Breast epithelium (tissue), 4 donors: Measurements from ENCODE around the gene PHACTR3. TPM values are rescaled to one million over a fixed set of nuclear protein-coding genes. Genes with fewer than 3 reads are reported as not detected.

Source experiments
- DNase-seq, 2 donors: peaks; one replicate each; pipeline ENCODE4 v3.0.0-alpha.2; 2019; ENCODE audit warnings: low spot score in 2 of 2
- H3K27ac ChIP-seq, 2 donors: fragments of 200-600 bp; sonication (generic) in 1 of 2; one replicate each; pipeline ENCODE4 v1.5.1; 2016 to 2019; ENCODE audit warnings: mild to moderate bottlenecking in 1 of 2
- H3K27me3 ChIP-seq, 2 donors: fragments of 200-600 bp; sonication (generic) in 1 of 2; one replicate each; pipeline versions ENCODE4 v1.5.1 to v1.6.0; 2017 to 2019; ENCODE audit warnings: control low read depth in 1 of 2, mild to moderate bottlenecking in 1 of 2
- H3K36me3 ChIP-seq: fragments of 200-600 bp; one replicate; pipeline ENCODE4 v1.5.1; 2019
- H3K4me1 ChIP-seq, 2 donors: fragments of 200-600 bp; sonication (generic); one replicate each; pipeline ENCODE4 v1.5.1; 2016 to 2019; ENCODE audit warnings: control low read depth in 1 of 2
- H3K4me3 ChIP-seq, 3 donors: fragments of 200-600 bp; sonication (generic); 1 replicate in 2 of 3; 2 replicates in 1 of 3; pipeline ENCODE4 v1.5.1; 2016 to 2019; ENCODE audit warnings: mild to moderate bottlenecking in 3 of 3, moderate library complexity in 2 of 3
- H3K9me3 ChIP-seq, 2 donors: fragments of 200-600 bp; sonication (generic) in 1 of 2; one replicate each; pipeline ENCODE4 v1.5.1; 2016 to 2019; ENCODE audit warnings: control low read depth in 1 of 2
- POLR2A ChIP-seq: fragments of 450-650 bp; IDR thresholded peaks from one replicate; pipeline ENCODE4 v1.6.1; 2016; ENCODE audit warnings: antibody characterized with exemption, mild to moderate bottlenecking, moderate library complexity
- POLR2AphosphoS5 ChIP-seq, 3 donors: sonication (generic); formaldehyde crosslinking; IDR thresholded peaks; one replicate each; pipeline ENCODE4 v1.6.1; 2017; ENCODE audit warnings: antibody characterized with exemption in 3 of 3
- intact Hi-C: fragments of 100-400 bp; cut with DNase I; formaldehyde crosslinking; loops from one replicate; pipeline ENCODE4 v1.15.1; 2023; ENCODE audit warnings: low total_unique reads
- total RNA-seq, 3 donors: library from RNA; depleted of rRNA; stranded (reverse); fragments of >200 nt; gene quantifications; one replicate each; pipeline ENCODE4 v1.1.0, GENCODE V29; 2016
- TF ChIP-seq, protein P1 (sequence below), 3 donors: fragments of 450-650 bp; IDR thresholded peaks; one replicate each; pipeline ENCODE4 v1.5.1; 2016 to 2017; ENCODE audit warnings: antibody characterized with exemption in 3 of 3, mild to moderate bottlenecking in 3 of 3, moderate library complexity in 3 of 3

The PHACTR3 gene
- total RNA-seq, 3 donors from 2014 or later, result 0.16 to 0.33 (median 0.29) TPM

DNA sequence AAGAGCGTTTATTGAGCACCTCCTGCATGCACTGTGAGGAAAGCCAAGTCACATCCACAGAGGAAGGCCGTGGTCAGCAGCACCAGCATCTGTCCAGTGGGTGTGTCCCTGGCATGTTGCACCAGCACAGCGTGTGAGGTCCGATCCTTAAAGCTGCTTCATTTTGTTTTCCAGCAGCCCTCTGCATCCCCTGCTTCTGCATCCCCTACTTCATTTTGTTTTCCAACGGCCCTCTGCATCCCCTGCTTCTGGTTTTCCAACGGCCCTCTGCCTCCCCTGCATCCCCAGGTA lies 181.3 kb downstream of the PHACTR3 start:
- no peaks in the 10 kb centered on the region for H3K4me1 ChIP-seq
- no peaks in the 10 kb centered on the region for H3K36me3 ChIP-seq
- intact Hi-C loops, result no loop called here
- no peak overlapping the region for H3K27ac ChIP-seq
- H3K4me3 ChIP-seq, result no peak overlapping the region
- DNase-seq, result peak in 1 of 2 donors; percentile 27
- H3K27me3 ChIP-seq, result peaks cover 0 to 17% of the 10 kb centered on the region in 2 donors
- H3K9me3 ChIP-seq, result no peaks in the 10 kb centered on the region
- TF ChIP-seq POLR2A, result no peak
- TF ChIP-seq, protein P1, sequence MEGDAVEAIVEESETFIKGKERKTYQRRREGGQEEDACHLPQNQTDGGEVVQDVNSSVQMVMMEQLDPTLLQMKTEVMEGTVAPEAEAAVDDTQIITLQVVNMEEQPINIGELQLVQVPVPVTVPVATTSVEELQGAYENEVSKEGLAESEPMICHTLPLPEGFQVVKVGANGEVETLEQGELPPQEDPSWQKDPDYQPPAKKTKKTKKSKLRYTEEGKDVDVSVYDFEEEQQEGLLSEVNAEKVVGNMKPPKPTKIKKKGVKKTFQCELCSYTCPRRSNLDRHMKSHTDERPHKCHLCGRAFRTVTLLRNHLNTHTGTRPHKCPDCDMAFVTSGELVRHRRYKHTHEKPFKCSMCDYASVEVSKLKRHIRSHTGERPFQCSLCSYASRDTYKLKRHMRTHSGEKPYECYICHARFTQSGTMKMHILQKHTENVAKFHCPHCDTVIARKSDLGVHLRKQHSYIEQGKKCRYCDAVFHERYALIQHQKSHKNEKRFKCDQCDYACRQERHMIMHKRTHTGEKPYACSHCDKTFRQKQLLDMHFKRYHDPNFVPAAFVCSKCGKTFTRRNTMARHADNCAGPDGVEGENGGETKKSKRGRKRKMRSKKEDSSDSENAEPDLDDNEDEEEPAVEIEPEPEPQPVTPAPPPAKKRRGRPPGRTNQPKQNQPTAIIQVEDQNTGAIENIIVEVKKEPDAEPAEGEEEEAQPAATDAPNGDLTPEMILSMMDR (IDR thresholded peaks at IDR 0.05), result no peak
- TF ChIP-seq POLR2AphosphoS5 (IDR thresholded peaks at IDR 0.05), result no peak

DNA sequence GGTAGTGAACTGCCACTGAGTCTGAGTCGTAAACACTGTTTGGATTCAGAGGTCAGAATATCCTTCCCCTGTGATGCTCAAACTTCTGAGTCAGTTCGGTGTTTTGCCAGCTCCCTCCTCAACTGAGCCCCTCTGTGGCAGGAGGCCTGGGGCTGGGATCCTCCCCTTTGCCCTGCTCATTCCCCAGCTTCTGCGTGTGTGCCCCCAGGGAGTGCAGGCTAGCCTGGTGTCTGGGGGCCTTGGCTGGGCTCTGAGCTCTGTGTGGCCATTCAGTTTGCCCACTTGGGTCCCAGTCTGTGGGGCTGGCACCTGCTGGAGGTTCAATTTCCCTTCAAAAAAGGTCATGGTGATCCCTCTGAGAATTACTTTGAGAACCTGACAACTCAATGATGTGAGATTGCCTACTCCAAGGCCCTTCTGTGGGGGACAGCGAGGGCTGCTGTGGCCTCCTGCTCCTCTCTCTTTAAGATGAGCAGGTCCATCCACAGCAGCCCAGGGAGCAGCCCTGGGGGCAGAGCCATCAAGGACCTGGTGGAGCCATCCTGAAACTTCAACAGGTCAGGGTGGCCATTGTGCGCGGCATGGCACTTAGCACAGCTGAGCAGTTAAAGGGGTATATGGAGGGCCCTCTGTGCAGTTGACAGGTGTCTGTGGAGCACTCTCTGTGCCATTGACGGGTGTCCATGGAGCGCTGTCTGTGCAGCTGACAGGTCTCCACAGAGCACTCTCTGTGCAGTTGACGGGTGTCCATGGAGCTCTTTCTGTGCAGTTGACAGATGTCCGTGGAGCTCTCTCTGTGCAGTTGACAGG lies 181.9 kb downstream of the PHACTR3 start:
- TF ChIP-seq POLR2A (no peak), POLR2AphosphoS5 (IDR thresholded peaks at IDR 0.05) (no peak)
- TF ChIP-seq, protein P1 (IDR thresholded peaks at IDR 0.05), result no peak
- Histone ChIP-seq H3K4me3 (no peak overlapping the region), H3K9me3 (no peaks in the 10 kb centered on the region), H3K27ac (no peak overlapping the region), H3K27me3 (peaks cover 0 to 15% of the 10 kb centered on the region in 2 donors), H3K36me3 (no peaks in the 10 kb centered on the region), H3K4me1 (no peaks in the 10 kb centered on the region)
- intact Hi-C loops, result no loop called here
- peak in 1 of 2 donors; percentile 17 for DNase-seq

DNA sequence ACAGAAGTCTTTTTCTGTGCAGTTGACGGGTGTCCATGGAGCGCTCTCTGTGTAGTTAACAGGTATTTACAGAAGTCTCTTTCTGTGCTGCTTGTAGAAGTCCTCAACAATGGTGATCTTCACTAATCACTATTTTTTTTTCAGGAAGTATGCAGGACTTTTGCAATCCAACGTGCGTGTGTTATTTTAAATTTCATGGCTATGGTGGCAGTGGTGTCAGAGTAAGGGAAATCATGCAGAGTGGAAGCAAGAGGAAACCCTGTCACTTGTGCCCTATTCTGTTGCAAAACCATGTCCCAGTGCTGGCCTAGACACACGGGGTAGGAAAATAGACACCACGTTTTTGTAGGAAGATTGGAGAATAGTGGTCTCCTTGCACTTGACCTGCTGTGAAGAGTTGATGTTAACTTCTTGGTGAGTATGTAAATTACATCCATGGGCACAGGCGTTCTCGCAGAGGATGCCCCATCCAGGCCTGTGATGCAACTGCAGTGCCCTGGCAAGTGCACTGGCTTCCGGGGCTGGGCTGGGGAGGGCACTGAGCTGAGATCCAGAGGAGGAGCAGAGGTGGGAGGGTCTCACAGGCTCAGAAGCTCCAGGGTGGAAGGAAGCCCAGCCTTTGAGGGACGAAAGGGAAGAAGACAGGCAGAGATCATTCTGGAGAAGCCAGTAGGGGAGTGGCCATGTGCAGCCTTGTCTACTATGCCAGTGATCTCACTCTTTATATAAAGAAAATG lies 182.6 kb downstream of the PHACTR3 start:
- intact Hi-C loops, result no loop called here

DNA sequence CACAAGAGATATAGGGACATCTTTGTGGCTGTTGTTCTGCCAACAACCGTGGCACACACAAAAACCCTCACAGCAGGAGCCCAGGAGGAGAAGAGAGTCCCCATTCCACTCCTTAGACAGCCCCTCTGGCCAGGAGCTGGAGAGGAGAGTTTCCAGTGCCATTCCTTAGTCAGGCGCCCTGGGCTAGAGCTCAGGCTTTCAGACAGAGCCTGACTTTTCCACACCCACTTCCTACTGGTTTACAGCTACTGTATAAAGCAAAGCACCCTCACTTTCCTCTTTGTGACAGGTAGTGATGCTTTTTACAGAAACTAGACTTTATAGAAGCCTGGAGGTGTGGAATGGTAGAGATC lies 183.2 kb downstream of the PHACTR3 start:
- no peak overlapping the region for H3K4me3 ChIP-seq
- peaks cover 0 to 8% of the 10 kb centered on the region in 2 donors for H3K9me3 ChIP-seq
- H3K36me3 ChIP-seq, result no peaks in the 10 kb centered on the region
- TF ChIP-seq, protein P1 (IDR thresholded peaks at IDR 0.05), result no peak
- no peak for TF ChIP-seq POLR2A
- TF ChIP-seq POLR2AphosphoS5 (IDR thresholded peaks at IDR 0.05), result no peak
- no peak overlapping the region for H3K27ac ChIP-seq
- H3K27me3 ChIP-seq, result peaks cover 0 to 12% of the 10 kb centered on the region in 2 donors
- intact Hi-C loops, result no loop called here
- DNase-seq, result no peak
- no peaks in the 10 kb centered on the region for H3K4me1 ChIP-seq

More for the DNA sequence above, 182.6 kb downstream of the PHACTR3 start:
- Histone ChIP-seq H3K4me3 (no peak overlapping the region), H3K36me3 (no peaks in the 10 kb centered on the region), H3K4me1 (no peaks in the 10 kb centered on the region), H3K27ac (no peak overlapping the region), H3K9me3 (peaks cover 0 to 3% of the 10 kb centered on the region in 2 donors), H3K27me3 (peaks cover 0 to 12% of the 10 kb centered on the region in 2 donors)
- DNase-seq, result no peak
- TF ChIP-seq POLR2AphosphoS5 (IDR thresholded peaks at IDR 0.05) (no peak), POLR2A (no peak)
- TF ChIP-seq, protein P1 (IDR thresholded peaks at IDR 0.05), result no peak

DNA sequence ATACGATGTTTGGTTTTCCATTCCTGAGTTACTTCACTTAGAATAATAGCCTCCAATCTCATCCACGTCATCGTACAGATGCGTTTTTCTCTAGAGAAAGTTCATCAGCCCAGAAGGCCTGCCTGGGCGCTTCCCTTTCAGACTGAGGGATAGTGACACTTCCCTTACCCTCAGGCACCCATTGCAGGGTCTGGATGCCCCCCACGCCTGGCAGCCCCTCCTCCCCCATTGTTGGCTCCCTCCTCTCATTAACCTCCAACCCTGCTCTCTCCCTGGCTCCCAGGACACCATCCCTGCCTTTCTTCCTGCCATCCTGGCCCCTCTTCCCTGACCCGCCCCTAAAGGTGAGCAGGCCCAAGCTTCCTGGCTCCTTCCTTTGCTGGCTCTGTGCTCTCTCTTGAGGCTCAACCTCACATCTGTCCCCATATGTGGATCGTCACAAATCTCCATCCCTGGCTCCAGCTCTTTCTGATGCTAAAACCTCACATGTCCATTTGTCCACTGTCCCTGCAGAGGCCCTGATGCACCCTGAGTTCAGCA lies 183.9 kb downstream of the PHACTR3 start:
- intact Hi-C loops, result no loop called here
- peaks cover 0 to 12% of the 10 kb centered on the region in 2 donors for H3K27me3 ChIP-seq

More for the DNA sequence above, 183.9 kb downstream of the PHACTR3 start:
- no peaks in the 10 kb centered on the region for H3K4me1 ChIP-seq
- no peak overlapping the region for H3K4me3 ChIP-seq
- H3K27ac ChIP-seq, result no peak overlapping the region
- H3K36me3 ChIP-seq, result no peaks in the 10 kb centered on the region
- H3K9me3 ChIP-seq, result peaks cover 4 to 8% of the 10 kb centered on the region in 2 donors
- TF ChIP-seq, protein P1 (IDR thresholded peaks at IDR 0.05), result no peak
- no peak for TF ChIP-seq POLR2AphosphoS5 (IDR thresholded peaks at IDR 0.05)
- TF ChIP-seq POLR2A, result no peak
- peak in 1 of 2 donors; percentile 34 for DNase-seq
